Measurements from ENCODE around the gene SIGLEC1.

Gene SIGLEC1

DNA sequence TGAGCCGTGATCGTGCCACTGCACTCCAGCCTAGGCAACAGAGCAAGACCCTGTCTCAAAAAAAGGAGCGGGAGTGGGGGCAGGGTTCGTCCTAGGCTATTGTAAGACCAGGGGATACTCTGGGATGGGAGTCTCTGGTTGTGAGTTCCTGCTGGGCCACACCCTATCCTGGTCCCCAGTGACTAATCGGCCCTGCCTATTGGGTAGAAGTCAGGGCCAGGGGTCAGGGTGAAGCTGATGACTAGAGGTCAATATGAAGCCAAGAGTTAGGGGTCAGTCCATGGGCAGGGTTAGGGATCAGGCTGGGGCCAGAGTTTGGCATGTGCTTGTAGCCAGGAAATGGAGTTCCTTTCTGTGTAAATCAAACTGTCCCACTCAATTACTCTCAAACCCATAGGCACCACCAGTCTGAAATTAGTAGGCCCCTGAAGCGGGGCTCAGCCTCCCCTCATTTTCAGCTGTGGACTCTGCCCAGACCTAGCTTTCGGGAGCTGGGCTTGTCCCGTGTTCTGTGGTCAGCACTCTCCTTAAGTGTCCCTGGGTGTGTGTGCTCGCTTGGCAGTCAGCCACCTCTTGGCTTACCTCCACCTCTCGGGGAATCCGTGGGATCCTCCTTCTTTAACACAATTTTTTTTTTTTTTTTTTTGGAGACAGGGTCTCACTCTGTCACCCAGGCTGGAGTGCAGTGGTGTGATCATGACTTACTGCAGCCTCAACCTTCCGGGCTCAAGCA, 21.9 kb upstream of the SIGLEC1 start:
- ATAC-seq: no peak
- TF ChIP-seq, protein P1, sequence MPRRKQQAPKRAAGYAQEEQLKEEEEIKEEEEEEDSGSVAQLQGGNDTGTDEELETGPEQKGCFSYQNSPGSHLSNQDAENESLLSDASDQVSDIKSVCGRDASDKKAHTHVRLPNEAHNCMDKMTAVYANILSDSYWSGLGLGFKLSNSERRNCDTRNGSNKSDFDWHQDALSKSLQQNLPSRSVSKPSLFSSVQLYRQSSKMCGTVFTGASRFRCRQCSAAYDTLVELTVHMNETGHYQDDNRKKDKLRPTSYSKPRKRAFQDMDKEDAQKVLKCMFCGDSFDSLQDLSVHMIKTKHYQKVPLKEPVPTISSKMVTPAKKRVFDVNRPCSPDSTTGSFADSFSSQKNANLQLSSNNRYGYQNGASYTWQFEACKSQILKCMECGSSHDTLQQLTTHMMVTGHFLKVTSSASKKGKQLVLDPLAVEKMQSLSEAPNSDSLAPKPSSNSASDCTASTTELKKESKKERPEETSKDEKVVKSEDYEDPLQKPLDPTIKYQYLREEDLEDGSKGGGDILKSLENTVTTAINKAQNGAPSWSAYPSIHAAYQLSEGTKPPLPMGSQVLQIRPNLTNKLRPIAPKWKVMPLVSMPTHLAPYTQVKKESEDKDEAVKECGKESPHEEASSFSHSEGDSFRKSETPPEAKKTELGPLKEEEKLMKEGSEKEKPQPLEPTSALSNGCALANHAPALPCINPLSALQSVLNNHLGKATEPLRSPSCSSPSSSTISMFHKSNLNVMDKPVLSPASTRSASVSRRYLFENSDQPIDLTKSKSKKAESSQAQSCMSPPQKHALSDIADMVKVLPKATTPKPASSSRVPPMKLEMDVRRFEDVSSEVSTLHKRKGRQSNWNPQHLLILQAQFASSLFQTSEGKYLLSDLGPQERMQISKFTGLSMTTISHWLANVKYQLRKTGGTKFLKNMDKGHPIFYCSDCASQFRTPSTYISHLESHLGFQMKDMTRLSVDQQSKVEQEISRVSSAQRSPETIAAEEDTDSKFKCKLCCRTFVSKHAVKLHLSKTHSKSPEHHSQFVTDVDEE (CRISPR knock-in tag; IDR thresholded peaks at IDR 0.05): no peak
- TF ChIP-seq ZFP30 (CRISPR knock-in tag; IDR thresholded peaks at IDR 0.05) (no peak), OSR1 (CRISPR knock-in tag; IDR thresholded peaks at IDR 0.05) (no peak)

DNA sequence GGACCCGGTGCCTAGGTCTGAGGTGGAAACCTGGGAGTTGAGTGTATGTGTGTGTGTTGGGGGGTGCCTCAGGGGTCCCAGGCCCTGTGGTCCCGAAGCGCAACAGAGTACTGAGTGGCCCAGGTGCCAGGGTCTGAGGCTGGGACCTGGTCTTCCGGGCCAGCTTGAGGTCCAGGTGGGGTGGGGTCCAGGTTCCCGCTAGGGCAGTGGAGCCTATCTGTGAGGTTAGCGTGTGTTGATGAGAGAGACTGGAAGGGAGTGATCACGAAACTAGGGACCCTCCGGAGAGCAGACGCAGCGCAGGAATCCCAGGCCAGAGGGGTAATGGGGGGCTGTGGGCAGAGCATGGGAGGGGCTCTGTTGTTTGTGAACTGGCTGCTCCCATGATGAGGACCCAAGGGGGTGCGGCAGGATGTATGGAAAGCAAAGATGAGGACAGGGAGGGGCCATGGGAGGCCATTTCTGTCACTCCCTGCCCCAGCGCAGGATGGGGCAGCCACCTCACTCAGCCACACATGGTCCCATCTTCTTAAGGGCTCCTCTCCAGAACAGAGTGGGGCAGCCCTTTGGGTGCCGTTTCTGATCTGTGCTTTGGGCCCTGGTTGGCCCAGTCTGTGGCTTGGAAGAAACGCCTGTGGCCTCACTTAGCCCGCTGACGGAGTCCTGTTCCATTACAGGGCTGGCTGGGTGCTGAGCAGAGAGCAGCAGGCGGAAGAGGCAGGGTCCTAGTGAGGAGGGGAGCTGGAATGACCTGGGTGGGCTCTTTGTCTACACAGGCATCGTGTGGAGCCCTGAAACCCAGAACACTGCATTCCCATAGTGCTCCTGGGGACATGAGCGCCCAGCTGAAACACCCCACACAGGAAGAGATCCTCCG, 21.0 kb upstream of the SIGLEC1 start:
- ATAC-seq: no peak
- TF ChIP-seq GLIS3 (CRISPR knock-in tag; IDR thresholded peaks at IDR 0.05): no peak
- no peak for TF ChIP-seq ZNF565 (CRISPR knock-in tag; conservative IDR thresholded peaks at IDR 0.05; ENCODE audit: low read depth)
- no peak for TF ChIP-seq ZNF8 (CRISPR knock-in tag; IDR thresholded peaks at IDR 0.05)
- TF ChIP-seq CSDC2 (CRISPR knock-in tag; IDR thresholded peaks at IDR 0.05): no peak
- TF ChIP-seq, protein P1 (CRISPR knock-in tag; IDR thresholded peaks at IDR 0.05): no peak
- TF ChIP-seq ESRRG (CRISPR knock-in tag; IDR thresholded peaks at IDR 0.05): no peak
- TF ChIP-seq BACH2 (CRISPR knock-in tag; IDR thresholded peaks at IDR 0.05; ENCODE audit: borderline replicate concordance): no peak
- TF ChIP-seq ZFP3 (CRISPR knock-in tag; IDR thresholded peaks at IDR 0.05): no peak
- TF ChIP-seq, protein P2, sequence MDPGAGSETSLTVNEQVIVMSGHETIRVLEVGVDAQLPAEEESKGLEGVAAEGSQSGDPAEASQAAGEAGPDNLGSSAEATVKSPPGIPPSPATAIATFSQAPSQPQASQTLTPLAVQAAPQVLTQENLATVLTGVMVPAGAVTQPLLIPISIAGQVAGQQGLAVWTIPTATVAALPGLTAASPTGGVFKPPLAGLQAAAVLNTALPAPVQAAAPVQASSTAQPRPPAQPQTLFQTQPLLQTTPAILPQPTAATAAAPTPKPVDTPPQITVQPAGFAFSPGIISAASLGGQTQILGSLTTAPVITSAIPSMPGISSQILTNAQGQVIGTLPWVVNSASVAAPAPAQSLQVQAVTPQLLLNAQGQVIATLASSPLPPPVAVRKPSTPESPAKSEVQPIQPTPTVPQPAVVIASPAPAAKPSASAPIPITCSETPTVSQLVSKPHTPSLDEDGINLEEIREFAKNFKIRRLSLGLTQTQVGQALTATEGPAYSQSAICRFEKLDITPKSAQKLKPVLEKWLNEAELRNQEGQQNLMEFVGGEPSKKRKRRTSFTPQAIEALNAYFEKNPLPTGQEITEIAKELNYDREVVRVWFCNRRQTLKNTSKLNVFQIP (CRISPR knock-in tag; IDR thresholded peaks at IDR 0.05; ENCODE audit: borderline replicate concordance, low read depth): no peak
- TF ChIP-seq TOX (CRISPR knock-in tag; IDR thresholded peaks at IDR 0.05; ENCODE audit: borderline replicate concordance): no peak
- TF ChIP-seq RARB (CRISPR knock-in tag; IDR thresholded peaks at IDR 0.05): no peak
- no peak for TF ChIP-seq OSR1 (CRISPR knock-in tag; IDR thresholded peaks at IDR 0.05)
- TF ChIP-seq, protein P3, sequence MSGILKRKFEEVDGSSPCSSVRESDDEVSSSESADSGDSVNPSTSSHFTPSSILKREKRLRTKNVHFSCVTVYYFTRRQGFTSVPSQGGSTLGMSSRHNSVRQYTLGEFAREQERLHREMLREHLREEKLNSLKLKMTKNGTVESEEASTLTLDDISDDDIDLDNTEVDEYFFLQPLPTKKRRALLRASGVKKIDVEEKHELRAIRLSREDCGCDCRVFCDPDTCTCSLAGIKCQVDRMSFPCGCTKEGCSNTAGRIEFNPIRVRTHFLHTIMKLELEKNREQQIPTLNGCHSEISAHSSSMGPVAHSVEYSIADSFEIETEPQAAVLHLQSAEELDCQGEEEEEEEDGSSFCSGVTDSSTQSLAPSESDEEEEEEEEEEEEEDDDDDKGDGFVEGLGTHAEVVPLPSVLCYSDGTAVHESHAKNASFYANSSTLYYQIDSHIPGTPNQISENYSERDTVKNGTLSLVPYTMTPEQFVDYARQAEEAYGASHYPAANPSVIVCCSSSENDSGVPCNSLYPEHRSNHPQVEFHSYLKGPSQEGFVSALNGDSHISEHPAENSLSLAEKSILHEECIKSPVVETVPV (CRISPR knock-in tag; IDR thresholded peaks at IDR 0.05): no peak
- TF ChIP-seq PPARA (CRISPR knock-in tag; IDR thresholded peaks at IDR 0.05; ENCODE audit: borderline replicate concordance): no peak
- TF ChIP-seq SNAI2 (CRISPR knock-in tag; IDR thresholded peaks at IDR 0.05): no peak
- TF ChIP-seq, protein P4, sequence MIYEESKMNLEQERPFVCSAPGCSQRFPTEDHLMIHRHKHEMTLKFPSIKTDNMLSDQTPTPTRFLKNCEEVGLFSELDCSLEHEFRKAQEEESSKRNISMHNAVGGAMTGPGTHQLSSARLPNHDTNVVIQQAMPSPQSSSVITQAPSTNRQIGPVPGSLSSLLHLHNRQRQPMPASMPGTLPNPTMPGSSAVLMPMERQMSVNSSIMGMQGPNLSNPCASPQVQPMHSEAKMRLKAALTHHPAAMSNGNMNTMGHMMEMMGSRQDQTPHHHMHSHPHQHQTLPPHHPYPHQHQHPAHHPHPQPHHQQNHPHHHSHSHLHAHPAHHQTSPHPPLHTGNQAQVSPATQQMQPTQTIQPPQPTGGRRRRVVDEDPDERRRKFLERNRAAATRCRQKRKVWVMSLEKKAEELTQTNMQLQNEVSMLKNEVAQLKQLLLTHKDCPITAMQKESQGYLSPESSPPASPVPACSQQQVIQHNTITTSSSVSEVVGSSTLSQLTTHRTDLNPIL (CRISPR knock-in tag; IDR thresholded peaks at IDR 0.05; ENCODE audit: low read depth): no peak

Data from SK-N-SH treated with all-trans-retinoic acid at 6 μM for 48 hours (cell line).